SH-SY5Y (cell line): Measurements from ENCODE around the gene HENMT1.

Experiments
- GATA2 ChIP-seq: IDR thresholded peaks from 2 replicates; pipeline ENCODE4 v1.6.1; 2011; ENCODE audit warnings: mild to moderate bottlenecking, low read depth, low read length
- GATA3 ChIP-seq: IDR thresholded peaks from 2 replicates; pipeline ENCODE4 v1.6.1; 2011; ENCODE audit warnings: low read depth, mild to moderate bottlenecking, low read length, moderate library complexity

GRCh38 chr1:108679586-108680213 lies 18.8 kb upstream of the HENMT1 start:
- TF ChIP-seq GATA2 (no peak), GATA3 (no peak)
